HEK293 (cell line): ENCODE data around the gene UQCR11.

ENCODE experiments used
- CTCF ChIA-PET: fragments of 350-600 bp; formaldehyde crosslinking; extraction: SDS; loops from one replicate; lab custom pipeline; 2021; ENCODE audit warnings: antibody characterized with exemption; lab: Yijun Ruan, JAX
- POLR2A ChIA-PET: fragments of 300-600 bp; formaldehyde crosslinking; extraction: SDS; loops from one replicate; lab custom pipeline; 2020; ENCODE audit warnings: antibody characterized with exemption, inconsistent platforms; lab: Yijun Ruan, JAX
- H3K27ac ChIP-seq: fragments of 200-500 bp; sonication (Bioruptor generic); 2 replicates; pipeline ENCODE4 v1.5.1; 2014; ENCODE audit warnings: low read depth, low read length, control low read depth, inconsistent platforms; ENCODE audit errors: extremely low read depth
- H3K36me3 ChIP-seq, 2 experiments: fragments of 200-500 bp in 1 of 2; sonication (Bioruptor generic) in 1 of 2; 1 replicate in 1 of 2; 2 replicates in 1 of 2; pipeline ENCODE4 v1.5.1; 2014 to 2017; ENCODE audit warnings: inconsistent platforms in 2 of 2, low read length in 2 of 2; ENCODE audit not compliant: control insufficient read depth in 2 of 2, insufficient read depth in 1 of 2
- H3K4me1 ChIP-seq: fragments of 200-500 bp; sonication (Bioruptor generic); 2 replicates; pipeline ENCODE4 v1.5.1; 2014; ENCODE audit warnings: mild to moderate bottlenecking, low read length, inconsistent platforms; ENCODE audit not compliant: control insufficient read depth, insufficient read depth
- H3K4me3 ChIP-seq: 2 replicates; pipeline ENCODE4 v1.5.1; 2011; ENCODE audit warnings: low read depth, mild to moderate bottlenecking, control low read depth, low read length, moderate library complexity
- H3K9me3 ChIP-seq: fragments of 200-500 bp; sonication (Bioruptor generic); 2 replicates; pipeline ENCODE4 v1.5.1; 2014; ENCODE audit warnings: low read depth, low read length, inconsistent platforms; ENCODE audit not compliant: control insufficient read depth, insufficient read depth
- ZNF121 ChIP-seq: fragments of 450-650 bp; formaldehyde crosslinking; IDR thresholded peaks from 2 replicates; pipeline ENCODE4 v1.5.1; 2016; ENCODE audit warnings: missing biosample characterization, missing genetic modification characterization
- ZNF133 ChIP-seq: fragments of 450-650 bp; formaldehyde crosslinking; IDR thresholded peaks from 2 replicates; pipeline ENCODE4 v1.5.1; 2016; ENCODE audit warnings: missing biosample characterization, missing genetic modification characterization
- ZNF184 ChIP-seq: fragments of 450-650 bp; IDR thresholded peaks from 2 replicates; pipeline ENCODE4 v1.5.1; 2018; ENCODE audit warnings: missing biosample characterization, mild to moderate bottlenecking, missing genetic modification characterization
- ZNF211 ChIP-seq: fragments of 450-650 bp; formaldehyde crosslinking; IDR thresholded peaks from 2 replicates; pipeline ENCODE4 v1.5.1; 2016; ENCODE audit warnings: low read depth, missing biosample characterization, missing genetic modification characterization
- ZNF324 ChIP-seq: fragments of 450-650 bp; formaldehyde crosslinking; IDR thresholded peaks from 2 replicates; pipeline ENCODE4 v1.5.1; 2016; ENCODE audit warnings: missing biosample characterization, missing genetic modification characterization
- ZNF423 ChIP-seq: fragments of 450-650 bp; formaldehyde crosslinking; IDR thresholded peaks from 2 replicates; pipeline ENCODE4 v1.5.1; 2016; ENCODE audit warnings: missing biosample characterization, missing genetic modification characterization
- ZNF626 ChIP-seq: fragments of 450-650 bp; sonication (Bioruptor Pico); formaldehyde crosslinking; IDR thresholded peaks from 2 replicates; pipeline ENCODE4 v1.5.1; 2018; ENCODE audit warnings: missing biosample characterization, missing genetic modification characterization, inconsistent platforms
- ZNF707 ChIP-seq: fragments of 450-650 bp; formaldehyde crosslinking; IDR thresholded peaks from 2 replicates; pipeline ENCODE4 v1.5.1; 2016; ENCODE audit warnings: missing biosample characterization, missing genetic modification characterization
- ZNF768 ChIP-seq: fragments of 450-650 bp; formaldehyde crosslinking; IDR thresholded peaks from 2 replicates; pipeline ENCODE4 v1.5.1; 2018; ENCODE audit warnings: missing biosample characterization, mild to moderate bottlenecking, missing genetic modification characterization
- ZNF785 ChIP-seq: fragments of 450-650 bp; formaldehyde crosslinking; IDR thresholded peaks from 2 replicates; pipeline ENCODE4 v1.5.1; 2016; ENCODE audit warnings: missing biosample characterization, missing genetic modification characterization
- TF ChIP-seq, protein P1 (sequence below): fragments of 450-650 bp; formaldehyde crosslinking; IDR thresholded peaks from 2 replicates; pipeline ENCODE4 v1.5.1; 2016; ENCODE audit warnings: missing biosample characterization, missing genetic modification characterization
- TF ChIP-seq, protein P2 (sequence below): fragments of 450-650 bp; formaldehyde crosslinking; IDR thresholded peaks from 2 replicates; pipeline ENCODE4 v1.5.1; 2016; ENCODE audit warnings: missing biosample characterization, missing genetic modification characterization
- TF ChIP-seq, protein P3 (sequence below): fragments of 450-650 bp; formaldehyde crosslinking; IDR thresholded peaks from 2 replicates; pipeline ENCODE4 v1.5.1; 2016; ENCODE audit warnings: missing biosample characterization, missing genetic modification characterization
- TF ChIP-seq, protein P4 (sequence below): fragments of 450-650 bp; formaldehyde crosslinking; conservative IDR thresholded peaks from 2 replicates; pipeline ENCODE4 v1.5.1; 2016; ENCODE audit warnings: low read depth, missing biosample characterization, missing genetic modification characterization
- TF ChIP-seq, protein P5 (sequence below): fragments of 450-650 bp; IDR thresholded peaks from 2 replicates; pipeline ENCODE4 v1.5.1; 2018; ENCODE audit warnings: missing biosample characterization, missing genetic modification characterization

UQCR11 gene

DNA sequence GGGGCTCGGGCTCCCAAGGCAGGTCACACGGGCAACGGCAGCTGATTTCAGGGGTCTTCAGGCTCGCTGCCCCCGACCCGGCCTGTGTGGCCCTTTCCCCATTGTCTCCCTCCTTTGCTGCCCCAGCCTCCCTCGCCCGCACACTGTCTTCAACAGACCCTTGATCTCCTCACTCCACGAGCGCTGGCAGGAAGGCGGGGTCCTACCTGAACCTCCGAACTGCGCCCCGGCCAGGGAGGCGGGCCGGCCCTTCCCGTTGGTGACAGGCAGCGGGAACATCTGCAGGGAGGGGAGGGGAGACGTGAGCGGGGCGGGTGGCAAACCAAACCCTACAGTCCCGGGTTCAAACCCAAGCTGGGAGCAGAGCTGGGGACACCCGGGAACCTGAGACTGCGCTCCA lies 40.9 kb upstream of the UQCR11 start (continued):
- TF ChIP-seq, protein P1, sequence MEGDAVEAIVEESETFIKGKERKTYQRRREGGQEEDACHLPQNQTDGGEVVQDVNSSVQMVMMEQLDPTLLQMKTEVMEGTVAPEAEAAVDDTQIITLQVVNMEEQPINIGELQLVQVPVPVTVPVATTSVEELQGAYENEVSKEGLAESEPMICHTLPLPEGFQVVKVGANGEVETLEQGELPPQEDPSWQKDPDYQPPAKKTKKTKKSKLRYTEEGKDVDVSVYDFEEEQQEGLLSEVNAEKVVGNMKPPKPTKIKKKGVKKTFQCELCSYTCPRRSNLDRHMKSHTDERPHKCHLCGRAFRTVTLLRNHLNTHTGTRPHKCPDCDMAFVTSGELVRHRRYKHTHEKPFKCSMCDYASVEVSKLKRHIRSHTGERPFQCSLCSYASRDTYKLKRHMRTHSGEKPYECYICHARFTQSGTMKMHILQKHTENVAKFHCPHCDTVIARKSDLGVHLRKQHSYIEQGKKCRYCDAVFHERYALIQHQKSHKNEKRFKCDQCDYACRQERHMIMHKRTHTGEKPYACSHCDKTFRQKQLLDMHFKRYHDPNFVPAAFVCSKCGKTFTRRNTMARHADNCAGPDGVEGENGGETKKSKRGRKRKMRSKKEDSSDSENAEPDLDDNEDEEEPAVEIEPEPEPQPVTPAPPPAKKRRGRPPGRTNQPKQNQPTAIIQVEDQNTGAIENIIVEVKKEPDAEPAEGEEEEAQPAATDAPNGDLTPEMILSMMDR (tag by site-specific recombination): no peak

DNA sequence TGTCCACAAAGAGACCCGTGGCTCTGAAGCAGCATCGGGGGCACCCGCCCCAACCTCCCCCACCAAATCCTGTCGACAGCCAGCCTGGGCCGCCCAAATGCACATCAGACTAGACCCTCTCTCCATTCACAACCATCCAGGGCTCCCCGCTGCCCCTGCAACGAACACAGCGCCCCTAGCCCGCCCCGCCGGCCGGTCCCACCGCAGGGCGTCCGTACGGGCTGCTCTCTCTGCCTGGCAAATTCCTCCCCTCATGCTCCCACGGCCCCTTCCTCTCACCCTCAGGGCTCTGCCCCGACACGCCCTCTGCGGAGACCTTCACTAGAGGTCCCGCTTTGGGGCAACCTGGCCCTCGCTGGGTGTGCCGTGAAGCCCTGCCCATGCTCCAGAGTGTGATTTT lies 40.0 kb upstream of the UQCR11 start:
- H3K9me3 ChIP-seq: no peaks in the 10 kb centered on the region
- H3K4me3 ChIP-seq: no peak overlapping the region
- H3K36me3 ChIP-seq: peaks cover 26 to 85% of the 10 kb centered on the region in 2 experiments; a peak in 2 of 3 replicates
- ChIA-PET CTCF (no interaction called here), POLR2A (no interaction called here)
- H3K27ac ChIP-seq: no peak overlapping the region
- 0 out of 2 replicates have a peak, but pooled peaks cover 1% of the 10 kb centered on the region for H3K4me1 ChIP-seq
- TF ChIP-seq, protein P2, sequence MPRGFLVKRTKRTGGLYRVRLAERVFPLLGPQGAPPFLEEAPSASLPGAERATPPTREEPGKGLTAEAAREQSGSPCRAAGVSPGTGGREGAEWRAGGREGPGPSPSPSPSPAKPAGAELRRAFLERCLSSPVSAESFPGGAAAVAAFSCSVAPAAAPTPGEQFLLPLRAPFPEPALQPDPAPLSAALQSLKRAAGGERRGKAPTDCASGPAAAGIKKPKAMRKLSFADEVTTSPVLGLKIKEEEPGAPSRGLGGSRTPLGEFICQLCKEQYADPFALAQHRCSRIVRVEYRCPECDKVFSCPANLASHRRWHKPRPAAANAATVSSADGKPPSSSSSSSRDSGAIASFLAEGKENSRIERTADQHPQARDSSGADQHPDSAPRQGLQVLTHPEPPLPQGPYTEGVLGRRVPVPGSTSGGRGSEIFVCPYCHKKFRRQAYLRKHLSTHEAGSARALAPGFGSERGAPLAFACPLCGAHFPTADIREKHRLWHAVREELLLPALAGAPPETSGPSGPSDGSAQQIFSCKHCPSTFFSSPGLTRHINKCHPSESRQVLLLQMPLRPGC (tag by site-specific recombination): no peak
- no peak for TF ChIP-seq ZNF121 (tag by site-specific recombination)
- TF ChIP-seq ZNF423 (tag by site-specific recombination): no peak
- no peak for TF ChIP-seq ZNF133 (tag by site-specific recombination)
- TF ChIP-seq, protein P3, sequence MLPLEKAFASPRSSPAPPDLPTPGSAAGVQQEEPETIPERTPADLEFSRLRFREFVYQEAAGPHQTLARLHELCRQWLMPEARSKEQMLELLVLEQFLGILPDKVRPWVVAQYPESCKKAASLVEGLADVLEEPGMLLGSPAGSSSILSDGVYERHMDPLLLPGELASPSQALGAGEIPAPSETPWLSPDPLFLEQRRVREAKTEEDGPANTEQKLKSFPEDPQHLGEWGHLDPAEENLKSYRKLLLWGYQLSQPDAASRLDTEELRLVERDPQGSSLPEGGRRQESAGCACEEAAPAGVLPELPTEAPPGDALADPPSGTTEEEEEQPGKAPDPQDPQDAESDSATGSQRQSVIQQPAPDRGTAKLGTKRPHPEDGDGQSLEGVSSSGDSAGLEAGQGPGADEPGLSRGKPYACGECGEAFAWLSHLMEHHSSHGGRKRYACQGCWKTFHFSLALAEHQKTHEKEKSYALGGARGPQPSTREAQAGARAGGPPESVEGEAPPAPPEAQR: no peak
- TF ChIP-seq ZNF785 (tag by site-specific recombination): no peak
- TF ChIP-seq ZNF768 (tag by site-specific recombination): no peak
- no peak for TF ChIP-seq ZNF707 (tag by site-specific recombination)
- no peak for TF ChIP-seq ZNF211 (tag by site-specific recombination)
- TF ChIP-seq, protein P4, sequence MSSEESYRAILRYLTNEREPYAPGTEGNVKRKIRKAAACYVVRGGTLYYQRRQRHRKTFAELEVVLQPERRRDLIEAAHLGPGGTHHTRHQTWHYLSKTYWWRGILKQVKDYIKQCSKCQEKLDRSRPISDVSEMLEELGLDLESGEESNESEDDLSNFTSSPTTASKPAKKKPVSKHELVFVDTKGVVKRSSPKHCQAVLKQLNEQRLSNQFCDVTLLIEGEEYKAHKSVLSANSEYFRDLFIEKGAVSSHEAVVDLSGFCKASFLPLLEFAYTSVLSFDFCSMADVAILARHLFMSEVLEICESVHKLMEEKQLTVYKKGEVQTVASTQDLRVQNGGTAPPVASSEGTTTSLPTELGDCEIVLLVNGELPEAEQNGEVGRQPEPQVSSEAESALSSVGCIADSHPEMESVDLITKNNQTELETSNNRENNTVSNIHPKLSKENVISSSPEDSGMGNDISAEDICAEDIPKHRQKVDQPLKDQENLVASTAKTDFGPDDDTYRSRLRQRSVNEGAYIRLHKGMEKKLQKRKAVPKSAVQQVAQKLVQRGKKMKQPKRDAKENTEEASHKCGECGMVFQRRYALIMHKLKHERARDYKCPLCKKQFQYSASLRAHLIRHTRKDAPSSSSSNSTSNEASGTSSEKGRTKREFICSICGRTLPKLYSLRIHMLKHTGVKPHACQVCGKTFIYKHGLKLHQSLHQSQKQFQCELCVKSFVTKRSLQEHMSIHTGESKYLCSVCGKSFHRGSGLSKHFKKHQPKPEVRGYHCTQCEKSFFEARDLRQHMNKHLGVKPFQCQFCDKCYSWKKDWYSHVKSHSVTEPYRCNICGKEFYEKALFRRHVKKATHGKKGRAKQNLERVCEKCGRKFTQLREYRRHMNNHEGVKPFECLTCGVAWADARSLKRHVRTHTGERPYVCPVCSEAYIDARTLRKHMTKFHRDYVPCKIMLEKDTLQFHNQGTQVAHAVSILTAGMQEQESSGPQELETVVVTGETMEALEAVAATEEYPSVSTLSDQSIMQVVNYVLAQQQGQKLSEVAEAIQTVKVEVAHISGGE: no peak
- TF ChIP-seq ZNF324 (tag by site-specific recombination): no peak
- TF ChIP-seq ZNF626 (tag by site-specific recombination): no peak
- TF ChIP-seq, protein P5, sequence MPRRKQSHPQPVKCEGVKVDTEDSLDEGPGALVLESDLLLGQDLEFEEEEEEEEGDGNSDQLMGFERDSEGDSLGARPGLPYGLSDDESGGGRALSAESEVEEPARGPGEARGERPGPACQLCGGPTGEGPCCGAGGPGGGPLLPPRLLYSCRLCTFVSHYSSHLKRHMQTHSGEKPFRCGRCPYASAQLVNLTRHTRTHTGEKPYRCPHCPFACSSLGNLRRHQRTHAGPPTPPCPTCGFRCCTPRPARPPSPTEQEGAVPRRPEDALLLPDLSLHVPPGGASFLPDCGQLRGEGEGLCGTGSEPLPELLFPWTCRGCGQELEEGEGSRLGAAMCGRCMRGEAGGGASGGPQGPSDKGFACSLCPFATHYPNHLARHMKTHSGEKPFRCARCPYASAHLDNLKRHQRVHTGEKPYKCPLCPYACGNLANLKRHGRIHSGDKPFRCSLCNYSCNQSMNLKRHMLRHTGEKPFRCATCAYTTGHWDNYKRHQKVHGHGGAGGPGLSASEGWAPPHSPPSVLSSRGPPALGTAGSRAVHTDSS (tag by site-specific recombination): no peak
- TF ChIP-seq ZNF184 (tag by site-specific recombination): no peak
